ENCODE measurements around the gene ENPP3.

GRCh38 chr6:131643855-131644460 is 6.9 kb downstream of the ENPP3 start:
- TF ChIP-seq POLR2AphosphoS5 (IDR thresholded peaks at IDR 0.05), result no peak
- no peak for TF ChIP-seq SMC3 (conservative IDR thresholded peaks at IDR 0.05; ENCODE audit: poor library complexity)
- TF ChIP-seq CTCF (IDR thresholded peaks at IDR 0.05; ENCODE audit: poor library complexity, severe bottlenecking), result no peak
- TF ChIP-seq EP300 (conservative IDR thresholded peaks at IDR 0.05; ENCODE audit: poor library complexity, severe bottlenecking), result no peak
- TF ChIP-seq MXI1 (conservative IDR thresholded peaks at IDR 0.05; ENCODE audit: poor library complexity, severe bottlenecking), result no peak
- TF ChIP-seq, protein P1, sequence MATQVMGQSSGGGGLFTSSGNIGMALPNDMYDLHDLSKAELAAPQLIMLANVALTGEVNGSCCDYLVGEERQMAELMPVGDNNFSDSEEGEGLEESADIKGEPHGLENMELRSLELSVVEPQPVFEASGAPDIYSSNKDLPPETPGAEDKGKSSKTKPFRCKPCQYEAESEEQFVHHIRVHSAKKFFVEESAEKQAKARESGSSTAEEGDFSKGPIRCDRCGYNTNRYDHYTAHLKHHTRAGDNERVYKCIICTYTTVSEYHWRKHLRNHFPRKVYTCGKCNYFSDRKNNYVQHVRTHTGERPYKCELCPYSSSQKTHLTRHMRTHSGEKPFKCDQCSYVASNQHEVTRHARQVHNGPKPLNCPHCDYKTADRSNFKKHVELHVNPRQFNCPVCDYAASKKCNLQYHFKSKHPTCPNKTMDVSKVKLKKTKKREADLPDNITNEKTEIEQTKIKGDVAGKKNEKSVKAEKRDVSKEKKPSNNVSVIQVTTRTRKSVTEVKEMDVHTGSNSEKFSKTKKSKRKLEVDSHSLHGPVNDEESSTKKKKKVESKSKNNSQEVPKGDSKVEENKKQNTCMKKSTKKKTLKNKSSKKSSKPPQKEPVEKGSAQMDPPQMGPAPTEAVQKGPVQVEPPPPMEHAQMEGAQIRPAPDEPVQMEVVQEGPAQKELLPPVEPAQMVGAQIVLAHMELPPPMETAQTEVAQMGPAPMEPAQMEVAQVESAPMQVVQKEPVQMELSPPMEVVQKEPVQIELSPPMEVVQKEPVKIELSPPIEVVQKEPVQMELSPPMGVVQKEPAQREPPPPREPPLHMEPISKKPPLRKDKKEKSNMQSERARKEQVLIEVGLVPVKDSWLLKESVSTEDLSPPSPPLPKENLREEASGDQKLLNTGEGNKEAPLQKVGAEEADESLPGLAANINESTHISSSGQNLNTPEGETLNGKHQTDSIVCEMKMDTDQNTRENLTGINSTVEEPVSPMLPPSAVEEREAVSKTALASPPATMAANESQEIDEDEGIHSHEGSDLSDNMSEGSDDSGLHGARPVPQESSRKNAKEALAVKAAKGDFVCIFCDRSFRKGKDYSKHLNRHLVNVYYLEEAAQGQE (IDR thresholded peaks at IDR 0.05; ENCODE audit: borderline replicate concordance), result no peak
- TF ChIP-seq EZH2 (IDR thresholded peaks at IDR 0.05; ENCODE audit: borderline replicate concordance, insufficient read depth, low read length, poor library complexity, severe bottlenecking), result no peak
- no peak for TF ChIP-seq RAD21 (conservative IDR thresholded peaks at IDR 0.05)
- no peak for TF ChIP-seq TAF1 (IDR thresholded peaks at IDR 0.05; ENCODE audit: low read depth)
